Tibial nerve (tissue), 4 donors: ENCODE data around the gene KRT79. TPM values are rescaled to one million over a fixed set of nuclear protein-coding genes. Genes with fewer than 3 reads are reported as not detected.

Experiments
- DNase-seq, 2 donors: peaks; one replicate each; pipeline ENCODE4 v3.0.0-alpha.2; 2019; ENCODE audit warnings: low spot score in 2 of 2
- H3K27ac ChIP-seq, 4 donors: fragments of 200-600 bp; sonication (generic) in 3 of 4; one replicate each; pipeline ENCODE4 v1.5.1; 2017 to 2019; ENCODE audit warnings: mild to moderate bottlenecking in 1 of 4
- H3K27me3 ChIP-seq, 2 donors: fragments of 200-600 bp; sonication (generic) in 1 of 2; one replicate each; pipeline versions ENCODE4 v1.5.1 to v1.6.0; 2017 to 2019
- H3K36me3 ChIP-seq, 3 donors: fragments of 200-600 bp; sonication (generic); one replicate each; pipeline ENCODE4 v1.5.1; 2018 to 2019
- H3K4me1 ChIP-seq, 4 donors: fragments of 200-600 bp; sonication (generic) in 3 of 4; one replicate each; pipeline ENCODE4 v1.5.1; 2017 to 2019
- H3K4me3 ChIP-seq, 4 donors: fragments of 200-600 bp; sonication (generic) in 3 of 4; one replicate each; pipeline ENCODE4 v1.5.1; 2017 to 2019; ENCODE audit warnings: mild to moderate bottlenecking in 1 of 4, moderate library complexity in 1 of 4
- H3K9me3 ChIP-seq, 4 donors: fragments of 200-600 bp; sonication (generic) in 3 of 4; one replicate each; pipeline ENCODE4 v1.5.1; 2017 to 2019
- CTCF ChIP-seq, 5 experiments: fragments of 200-600 bp in 3 of 5; fragments of 450-650 bp in 2 of 5; sonication (generic) in 3 of 5; IDR thresholded peaks; one replicate each; pipeline ENCODE4 v1.5.1; 2016 to 2019; ENCODE audit warnings: antibody characterized with exemption in 5 of 5, mild to moderate bottlenecking in 3 of 5, moderate library complexity in 2 of 5
- EP300 ChIP-seq, 2 donors: sonication (generic); formaldehyde crosslinking; IDR thresholded peaks; one replicate each; pipeline ENCODE4 v1.6.1; 2017; ENCODE audit warnings: antibody characterized with exemption in 2 of 2, mild to moderate bottlenecking in 1 of 2
- POLR2A ChIP-seq, 2 donors: fragments of 450-650 bp; IDR thresholded peaks; one replicate each; pipeline ENCODE4 v1.6.1; 2017; ENCODE audit warnings: antibody characterized with exemption in 2 of 2, mild to moderate bottlenecking in 2 of 2, moderate library complexity in 2 of 2
- WGBS, 2 donors: methylation state at CpG; one replicate each; pipeline ENCODE4 v1.1.5; 2018; 5-methylcytosine and 5-hydroxymethylcytosine counted together
- total RNA-seq, 4 donors: library from RNA; depleted of rRNA; stranded (reverse); fragments of >200 nt; gene quantifications; one replicate each; pipeline ENCODE4 v1.1.0, GENCODE V29; 2016

KRT79 gene
- total RNA-seq, 4 donors from 2014 or later, result 3.9 TPM; not detected in 3

GRCh38 chr12:52789637-52790426 lies 44.3 kb downstream of the KRT79 start:
- no peak for DNase-seq
- peaks cover 0 to 9% (median 0%) of the 10 kb centered on the region in 4 donors for H3K4me1 ChIP-seq
- H3K27me3 ChIP-seq, result peaks cover 0 to 32% of the 10 kb centered on the region in 2 donors
- WGBS, 2 donors, result 23 to 48% methylated on average over 12 to 44 of the region's 50 CpGs
- TF ChIP-seq POLR2A (IDR thresholded peaks at IDR 0.05) (no peak), CTCF (IDR thresholded peaks at IDR 0.05) (no peak), EP300 (IDR thresholded peaks at IDR 0.05) (no peak)
- no peaks in the 10 kb centered on the region for H3K36me3 ChIP-seq
- no peaks in the 10 kb centered on the region for H3K9me3 ChIP-seq
- H3K27ac ChIP-seq, result no peak overlapping the region
- no peak overlapping the region for H3K4me3 ChIP-seq

GRCh38 chr12:52788876-52789636 lies 45.1 kb downstream of the KRT79 start:
- H3K9me3 ChIP-seq, result no peaks in the 10 kb centered on the region
- peaks cover 0 to 9% (median 0%) of the 10 kb centered on the region in 4 donors for H3K4me1 ChIP-seq
- H3K4me3 ChIP-seq, result no peak overlapping the region
- H3K27ac ChIP-seq, result no peak overlapping the region
- WGBS, 2 donors, result 89 to 92% methylated on average over 11 of the region's 11 CpGs
- peaks cover 0 to 32% of the 10 kb centered on the region in 2 donors for H3K27me3 ChIP-seq
- DNase-seq, result no peak
- H3K36me3 ChIP-seq, result no peaks in the 10 kb centered on the region
- TF ChIP-seq CTCF (IDR thresholded peaks at IDR 0.05), result no peak
- no peak for TF ChIP-seq EP300 (IDR thresholded peaks at IDR 0.05)
- no peak for TF ChIP-seq POLR2A (IDR thresholded peaks at IDR 0.05)

GRCh38 chr12:52788192-52788875 lies 45.8 kb downstream of the KRT79 start:
- Histone ChIP-seq H3K4me1 (peaks cover 0 to 9% (median 0%) of the 10 kb centered on the region in 4 donors), H3K9me3 (no peaks in the 10 kb centered on the region), H3K27me3 (peaks cover 0 to 32% of the 10 kb centered on the region in 2 donors), H3K36me3 (no peaks in the 10 kb centered on the region), H3K4me3 (no peak overlapping the region), H3K27ac (no peak overlapping the region)
- TF ChIP-seq CTCF (IDR thresholded peaks at IDR 0.05), result no peak
- TF ChIP-seq EP300 (IDR thresholded peaks at IDR 0.05), result no peak
- TF ChIP-seq POLR2A (IDR thresholded peaks at IDR 0.05), result no peak
- DNase-seq, result no peak
- 70 to 74% methylated on average over 6 of the region's 6 CpGs for WGBS, 2 donors

GRCh38 chr12:52787324-52788191 lies 46.6 kb downstream of the KRT79 start:
- 64 to 68% methylated on average over 6 of the region's 6 CpGs for WGBS, 2 donors
- no peak for DNase-seq
- Histone ChIP-seq H3K9me3 (no peaks in the 10 kb centered on the region), H3K4me3 (no peak overlapping the region), H3K36me3 (no peaks in the 10 kb centered on the region), H3K27ac (no peak overlapping the region), H3K4me1 (peaks cover 0 to 9% (median 0%) of the 10 kb centered on the region in 4 donors), H3K27me3 (peaks cover 0 to 32% of the 10 kb centered on the region in 2 donors)
- TF ChIP-seq POLR2A (IDR thresholded peaks at IDR 0.05) (no peak), EP300 (IDR thresholded peaks at IDR 0.05) (no peak), CTCF (IDR thresholded peaks at IDR 0.05) (no peak)
